SK-N-SH treated with all-trans-retinoic acid at 6 μM for 48 hours (cell line): Measurements from ENCODE around the gene FAM72D.
"Not testable (repeated sequence)": the region's sequence is repeated elsewhere in the genome, so short reads cannot be mapped to it uniquely, and the experiment has no call there.

Source experiments
- ATAC-seq: fragments of 200-7000 bp; cut with Tn5 transposase; 3 replicates; pipeline ENCODE4 v1.9.1; 2020; ENCODE audit warnings: mild to moderate bottlenecking, moderate library complexity

Gene FAM72D

DNA sequence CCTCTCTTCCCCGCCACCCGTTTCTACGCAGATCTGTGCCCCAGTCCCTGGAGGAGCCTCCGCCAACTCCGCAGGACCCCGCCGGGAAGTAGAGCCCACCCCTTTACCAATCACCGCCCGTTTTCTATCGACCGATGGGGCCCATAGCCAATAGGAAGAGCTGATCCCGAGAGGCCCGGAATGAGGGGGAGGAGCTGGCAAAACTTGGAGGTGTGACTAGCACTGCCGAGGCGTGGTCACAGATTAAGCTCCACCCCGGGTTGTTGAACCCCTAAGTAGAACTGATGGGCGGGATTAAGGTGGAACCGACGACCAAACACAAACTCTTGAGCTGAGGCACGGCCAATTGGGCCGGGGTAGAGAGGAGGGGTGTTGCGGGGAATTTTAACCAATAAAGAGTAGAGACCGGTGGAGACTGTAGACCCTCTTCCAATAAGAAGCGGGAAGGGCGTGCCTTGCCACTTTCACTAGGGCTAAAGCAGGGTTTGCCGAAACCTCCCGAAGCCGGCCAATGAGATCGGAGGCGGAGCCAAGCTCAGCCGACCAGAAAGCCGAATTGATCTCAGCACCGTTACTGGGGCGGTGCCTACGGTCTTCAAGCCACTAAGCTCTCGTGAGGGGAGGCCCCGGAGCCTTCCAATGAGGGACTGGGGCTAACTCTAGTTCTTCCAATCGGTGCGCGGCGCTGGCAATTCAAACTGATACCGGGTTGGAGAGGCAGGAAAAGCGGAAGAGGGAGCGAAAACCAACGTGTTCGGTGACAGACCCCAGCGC lies at the start of gene FAM72D, which contains the start of gene SRGAP2B:
Gene FAM72D, plus strand, starts transcription at position 691 of the 774 bp plus-strand sequence. CDS start 874 bp downstream, outside the sequence.
Gene SRGAP2B, minus strand, starts transcription at position 45 of the 774 bp plus-strand sequence. CDS start 2,427 bp downstream, outside the sequence.
- peak; percentile 84 for ATAC-seq

DNA sequence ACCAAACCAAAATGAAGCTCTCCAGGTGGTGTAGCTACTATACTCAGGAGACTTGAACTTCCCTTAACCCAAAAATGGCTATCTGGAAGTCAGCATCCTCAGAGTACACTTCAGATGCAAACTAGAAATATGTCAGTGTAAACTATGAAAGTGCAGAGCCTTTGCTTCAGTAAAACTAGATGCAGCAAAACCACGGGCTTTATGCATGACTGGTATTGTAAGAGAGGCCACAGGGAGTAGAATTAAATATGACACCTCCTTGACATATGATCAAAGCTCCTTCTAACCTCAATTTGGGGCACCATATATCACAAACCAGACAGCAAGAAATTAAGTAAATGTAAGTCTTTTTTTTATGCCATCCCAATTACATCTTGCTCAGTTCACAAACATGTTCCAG lies 48.2 kb upstream of the FAM72D start:
- peak; percentile 56 for ATAC-seq

DNA sequence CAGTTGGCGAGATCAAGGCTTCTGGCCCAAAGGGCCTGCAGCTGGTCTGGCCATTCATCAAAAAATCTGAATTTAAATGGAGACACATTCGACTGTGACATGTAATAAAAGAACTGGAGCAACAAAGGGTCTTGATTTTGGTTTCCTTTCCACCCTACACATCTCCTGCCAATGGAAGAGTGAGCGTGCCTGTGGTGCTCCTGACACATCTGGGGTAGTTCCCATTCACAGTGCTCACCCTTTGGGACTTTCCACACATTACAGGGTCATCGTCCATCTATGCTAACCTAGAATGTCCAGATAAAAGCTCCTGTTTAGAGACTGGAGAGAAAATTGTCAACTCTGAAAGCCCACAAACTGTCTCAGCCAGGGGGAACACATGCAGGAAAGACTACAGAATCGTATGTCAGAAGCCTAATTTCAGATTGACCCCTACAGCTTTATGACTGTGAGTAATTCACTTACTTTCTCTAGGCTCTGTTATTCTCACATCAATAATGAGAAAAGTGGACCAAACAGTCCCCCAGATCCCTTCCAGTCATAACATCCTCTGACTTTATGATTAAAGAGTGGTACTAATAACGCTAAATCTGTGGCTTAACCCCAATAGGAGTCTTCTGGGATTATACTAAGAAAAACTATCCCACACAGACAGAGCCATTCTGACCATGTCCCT lies 47.5 kb upstream of the FAM72D start:
- not testable (repeated sequence) for ATAC-seq

DNA sequence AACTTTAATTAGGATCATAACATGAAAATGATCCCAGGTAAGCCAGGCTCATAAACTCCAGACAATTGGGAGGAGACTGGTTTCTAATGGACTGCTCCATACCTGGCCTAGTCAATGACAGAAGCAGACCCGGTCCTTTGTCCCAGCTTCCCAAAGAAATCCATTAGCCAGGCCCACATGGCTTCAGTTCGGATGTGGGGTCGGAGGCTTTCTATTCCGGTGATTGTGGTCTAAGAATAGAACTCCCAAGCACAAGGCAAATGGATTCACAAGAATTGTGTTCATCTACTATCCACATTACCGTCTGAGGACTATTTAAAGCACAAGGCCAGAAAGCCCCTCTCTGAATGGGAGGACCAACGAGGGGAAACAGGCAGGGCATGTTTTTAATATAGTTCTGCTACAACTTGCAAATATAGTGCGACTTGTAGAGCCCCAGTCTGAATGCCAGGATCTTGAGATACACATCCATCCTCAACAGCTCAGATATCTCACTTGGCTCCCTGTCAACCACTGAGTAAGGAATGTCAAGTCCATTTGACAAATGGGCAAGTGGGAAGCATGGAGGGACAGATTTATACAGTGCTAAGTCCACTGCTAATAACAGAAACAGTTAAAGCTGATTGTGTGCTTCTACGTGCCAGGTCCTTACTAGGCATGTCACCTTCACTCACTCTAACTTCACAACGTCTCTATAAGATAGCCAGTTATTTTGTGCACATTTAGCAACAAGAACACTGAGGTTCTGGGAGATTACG lies 43.6 kb upstream of the FAM72D start:
- peak; percentile 71 for ATAC-seq

DNA sequence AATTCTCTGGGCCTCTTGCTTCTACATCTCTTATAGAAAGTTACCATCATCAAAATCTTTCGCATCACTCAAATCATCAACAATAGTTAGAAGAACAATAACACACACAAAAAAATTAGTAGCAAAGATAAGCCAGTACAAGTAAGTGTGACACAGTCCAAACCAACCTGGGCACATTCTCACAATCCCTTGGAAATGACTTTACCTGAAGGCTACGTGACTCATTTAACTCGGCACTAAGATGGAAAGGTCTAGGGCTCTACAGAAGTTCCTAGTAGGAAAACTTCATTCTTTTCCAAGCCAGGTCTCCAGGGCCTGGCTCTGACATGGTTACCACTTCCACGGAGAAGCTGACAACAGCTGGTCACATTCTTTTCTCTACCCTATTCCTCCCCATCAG lies 42.3 kb upstream of the FAM72D start:
- ATAC-seq = not testable (repeated sequence)

DNA sequence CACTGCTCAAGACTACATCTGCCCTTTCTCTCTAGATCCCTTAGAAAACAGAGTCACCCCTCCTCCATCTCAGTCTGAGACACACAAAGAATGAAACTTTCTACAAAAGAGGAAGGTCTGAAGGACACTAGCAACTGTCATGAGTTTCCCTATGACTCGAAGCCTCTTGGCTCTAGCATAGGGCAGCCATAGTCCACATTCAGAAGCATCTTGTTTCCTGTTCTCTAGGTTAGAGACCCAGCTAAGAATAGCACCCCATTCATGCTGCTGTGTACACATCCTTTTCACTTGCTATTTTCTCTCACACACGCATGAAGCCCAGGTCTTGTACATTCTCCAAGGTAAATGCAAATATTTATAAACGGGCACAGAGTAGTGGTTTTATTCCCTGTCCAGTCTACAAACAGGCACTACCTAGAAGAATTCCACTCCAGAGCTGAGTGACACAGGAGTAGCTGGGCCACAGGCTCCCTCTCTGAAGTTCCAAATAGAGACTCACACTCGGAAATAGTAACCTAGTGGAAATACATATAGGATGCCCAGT lies 40.5 kb upstream of the FAM72D start:
- ATAC-seq = not testable (repeated sequence)

DNA sequence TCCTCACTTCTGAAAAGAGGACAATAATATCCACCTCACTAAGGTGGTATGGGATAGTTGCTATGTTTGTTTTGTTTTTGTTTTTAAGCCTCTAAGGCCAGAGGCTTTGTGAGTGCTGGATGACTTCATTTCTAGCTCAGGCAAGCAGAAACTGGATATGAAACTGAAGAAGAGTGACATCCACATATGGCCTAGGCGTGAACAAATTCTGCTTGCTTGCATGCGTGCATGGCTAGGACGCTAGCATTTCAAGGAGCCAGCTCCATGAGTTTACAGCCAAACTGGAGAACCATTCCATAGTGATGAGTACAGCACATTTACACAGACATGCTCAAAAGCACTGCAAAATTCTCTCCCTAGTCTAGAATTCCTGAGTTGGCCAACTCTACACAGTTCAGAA lies 37.6 kb upstream of the FAM72D start:
- ATAC-seq = peak; percentile 43

DNA sequence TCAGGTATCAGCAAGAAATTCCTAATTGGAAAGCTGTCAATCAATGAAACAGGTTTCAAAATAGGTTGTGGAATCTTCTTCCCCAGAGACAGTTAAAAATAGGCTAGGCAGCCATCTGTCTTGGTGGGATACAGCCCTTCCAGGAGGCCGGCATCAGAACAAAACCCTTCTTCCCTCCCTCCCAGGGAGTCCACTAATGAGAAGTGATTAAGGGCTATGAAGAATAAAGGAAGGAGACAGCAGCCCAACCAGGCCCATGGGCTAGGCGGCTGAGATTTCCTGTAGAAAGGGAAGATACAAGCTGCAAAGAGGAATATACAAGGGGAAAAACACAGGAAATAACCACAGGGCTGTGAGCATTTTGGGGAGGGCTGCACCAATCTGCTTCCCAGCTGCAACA lies 32.5 kb upstream of the FAM72D start:
- ATAC-seq = not testable (repeated sequence)

DNA sequence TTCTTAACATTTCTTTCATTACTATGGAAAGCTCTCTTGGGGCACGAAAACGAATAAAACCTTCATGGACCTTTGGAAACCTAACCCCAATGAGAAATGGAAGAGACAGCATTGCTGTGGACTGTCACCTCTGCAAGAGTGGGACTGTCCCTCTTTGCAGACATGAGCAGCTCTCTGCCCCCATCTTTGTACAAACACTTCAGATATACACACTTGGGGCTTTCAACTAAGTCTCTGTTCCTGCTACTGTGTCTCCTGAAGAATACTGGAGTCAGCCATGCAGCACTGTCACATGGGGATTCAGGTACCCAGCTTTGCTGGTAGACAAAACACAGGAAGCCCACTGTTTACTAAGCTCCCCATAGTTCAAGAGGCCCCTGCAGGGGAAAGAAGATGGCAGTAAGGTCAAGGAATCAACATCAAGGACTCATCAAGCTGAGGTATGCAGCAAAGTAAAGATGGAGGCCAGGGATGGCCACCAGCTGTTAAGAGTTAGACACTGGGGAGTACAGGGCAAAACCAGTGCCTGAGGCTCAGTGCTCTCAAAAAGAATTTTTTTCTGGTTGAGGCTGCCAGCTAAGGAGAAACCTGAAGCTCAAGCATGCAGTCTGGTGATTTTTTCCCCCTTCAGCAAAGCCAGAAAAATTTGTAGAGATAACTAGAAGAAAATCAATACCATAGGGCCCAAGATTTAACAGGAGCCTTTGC lies 31.7 kb upstream of the FAM72D start:
- peak; percentile 88 for ATAC-seq

DNA sequence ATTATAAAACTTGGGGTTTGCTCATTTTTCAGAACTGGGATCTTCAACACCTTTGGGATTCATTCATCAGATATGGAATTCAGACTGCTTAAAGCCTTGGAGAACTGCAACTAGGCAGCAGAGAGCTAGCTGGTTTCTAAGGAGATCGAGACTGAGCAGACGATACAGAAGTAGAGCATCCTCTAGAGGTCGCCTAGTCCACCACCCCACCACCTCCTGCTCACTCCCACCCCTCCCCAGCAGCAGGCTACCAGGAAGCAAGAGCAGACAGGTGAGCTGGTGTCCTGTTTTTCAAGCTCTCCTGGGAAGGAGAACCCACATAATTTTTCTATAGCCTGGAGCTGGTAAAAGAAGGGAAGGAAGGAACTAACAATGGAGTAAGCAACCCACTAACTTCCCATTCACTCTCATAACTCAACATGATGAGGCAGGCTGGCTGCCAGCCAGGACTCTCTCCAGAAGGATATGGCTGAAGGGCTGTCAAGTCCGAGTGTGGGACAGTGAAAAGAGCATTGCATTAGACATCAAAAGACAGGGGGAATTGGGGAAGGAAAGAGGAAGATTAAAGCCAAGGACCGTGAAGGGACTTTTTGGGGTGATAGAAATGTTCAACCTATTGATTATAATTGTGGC lies 30.5 kb upstream of the FAM72D start:
- peak; percentile 77 for ATAC-seq

DNA sequence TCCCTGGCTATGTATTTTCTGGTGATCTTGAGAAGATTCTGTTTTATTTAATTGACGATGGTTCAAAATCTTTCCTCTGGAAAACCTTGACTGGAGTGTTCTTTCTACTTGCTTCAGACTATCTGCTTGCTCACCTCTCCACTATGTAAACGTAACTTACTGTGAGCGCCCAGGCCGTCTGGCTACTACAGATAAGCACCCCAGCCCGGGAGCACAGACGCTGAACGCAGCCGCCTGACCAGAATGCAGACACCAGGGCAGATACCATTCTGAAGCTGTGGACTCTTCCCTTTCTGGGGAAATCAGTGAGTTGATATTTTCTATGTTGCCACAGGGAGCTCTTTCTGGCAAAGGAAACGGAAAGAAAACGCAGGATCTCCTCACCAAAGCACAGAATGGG lies 29.3 kb upstream of the FAM72D start:
- ATAC-seq = not testable (repeated sequence)

DNA sequence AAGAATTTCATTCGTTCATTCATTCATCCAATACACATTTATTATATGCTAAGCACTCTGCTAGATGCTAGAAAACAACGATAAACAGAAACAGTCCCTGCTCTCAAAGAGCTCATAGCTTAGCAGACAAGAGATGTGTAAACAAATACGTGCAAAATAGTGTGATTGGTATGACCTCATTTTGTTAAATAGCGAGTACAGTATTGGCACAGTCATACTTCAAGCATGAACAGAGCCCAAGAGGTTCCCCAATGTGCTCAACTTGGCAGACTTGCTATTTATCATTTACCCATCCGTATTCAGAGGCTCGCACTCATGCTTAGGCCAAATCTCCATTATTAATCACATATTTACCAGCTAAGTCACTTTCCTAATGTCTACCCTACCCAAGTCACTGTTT lies 24.2 kb upstream of the FAM72D start:
- ATAC-seq = peak; percentile 35; the same call in 1 of the 3 replicates

DNA sequence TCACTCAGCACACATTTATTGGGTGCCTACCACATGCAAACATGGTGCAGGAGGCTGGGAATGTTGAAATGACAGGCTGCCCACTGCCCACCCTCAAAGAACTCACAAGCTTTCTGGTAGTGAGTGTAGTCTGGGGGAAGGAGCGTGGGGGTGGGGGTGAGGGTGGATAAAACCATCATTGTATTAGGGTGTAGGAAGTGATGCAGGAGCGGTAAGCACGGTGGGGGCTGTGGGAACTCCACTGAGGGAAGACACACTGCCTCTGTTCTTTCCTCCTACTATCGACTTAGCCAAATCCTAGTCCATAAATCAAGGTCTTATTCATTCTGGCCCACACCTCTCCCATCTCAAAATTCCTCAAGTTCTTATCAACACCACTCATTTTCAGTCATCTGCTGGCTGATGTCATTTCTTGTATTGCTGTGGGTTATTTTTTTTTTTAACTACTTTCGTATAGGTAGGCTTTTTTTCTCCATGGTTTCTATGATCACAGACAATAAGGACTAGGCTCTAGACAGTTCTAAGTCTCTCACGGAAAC lies 21.7 kb upstream of the FAM72D start:
- ATAC-seq = not testable (repeated sequence)

DNA sequence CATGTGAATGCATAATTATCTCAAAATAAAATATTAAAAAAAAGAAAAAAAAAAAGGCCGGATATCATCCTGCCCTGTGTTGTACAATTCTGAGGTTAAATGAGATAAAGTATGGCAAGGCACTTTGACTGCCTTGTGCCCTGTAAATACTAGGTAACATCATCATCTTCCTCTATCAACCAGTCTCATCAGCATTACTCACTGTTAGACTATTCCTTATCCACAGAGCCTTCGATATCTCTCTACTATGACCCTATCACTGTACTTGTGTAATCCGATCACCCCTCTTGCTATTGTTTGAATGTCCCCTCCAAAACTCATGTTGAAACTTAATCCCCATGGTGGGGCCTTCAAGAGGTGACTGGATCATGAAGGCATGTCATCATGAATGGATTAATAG lies 18.9 kb upstream of the FAM72D start:
- ATAC-seq = peak; percentile 27

DNA sequence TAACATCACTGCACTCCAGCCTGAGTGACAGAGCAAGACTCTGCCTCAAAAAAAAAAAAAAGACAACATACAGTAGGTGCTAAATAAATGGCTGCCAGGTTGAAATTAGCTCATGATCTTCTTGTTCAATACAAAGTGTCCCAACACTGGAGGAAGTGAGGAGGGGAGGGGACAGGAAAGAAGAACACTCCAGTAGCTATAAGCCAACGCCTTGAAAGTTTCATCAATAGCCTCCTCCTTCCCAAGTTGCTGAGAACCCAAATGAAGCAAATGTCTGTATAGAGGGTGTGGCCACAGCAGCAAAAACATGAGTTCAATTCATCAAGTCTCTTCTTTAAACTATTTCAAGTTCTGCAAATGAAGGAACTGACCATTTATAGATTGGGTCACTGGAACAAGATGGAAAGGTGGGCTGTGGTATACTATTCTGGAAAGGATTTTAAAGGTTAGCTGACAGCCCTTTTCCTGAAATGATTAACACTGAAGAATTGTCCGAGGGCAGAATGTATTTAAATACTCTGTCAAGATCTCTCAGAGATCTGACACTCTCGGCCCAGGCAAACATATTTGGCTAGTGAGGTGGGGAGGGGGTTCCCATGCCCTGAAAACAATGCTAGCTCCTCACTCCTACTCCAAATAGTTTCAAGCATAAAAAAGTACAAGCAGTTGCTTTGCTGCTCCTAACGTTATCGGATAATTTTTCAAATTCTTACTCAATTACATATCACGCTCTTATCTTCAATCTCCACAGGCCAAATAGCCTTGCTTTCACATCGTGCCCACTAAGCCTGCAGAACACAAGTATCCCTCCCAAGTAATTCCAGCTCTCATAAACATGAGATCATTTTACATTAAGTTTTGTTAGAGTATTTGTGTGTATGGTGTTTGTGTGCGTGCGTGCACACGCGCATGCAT lies 17.6 kb upstream of the FAM72D start:
- peak; percentile 79 for ATAC-seq

DNA sequence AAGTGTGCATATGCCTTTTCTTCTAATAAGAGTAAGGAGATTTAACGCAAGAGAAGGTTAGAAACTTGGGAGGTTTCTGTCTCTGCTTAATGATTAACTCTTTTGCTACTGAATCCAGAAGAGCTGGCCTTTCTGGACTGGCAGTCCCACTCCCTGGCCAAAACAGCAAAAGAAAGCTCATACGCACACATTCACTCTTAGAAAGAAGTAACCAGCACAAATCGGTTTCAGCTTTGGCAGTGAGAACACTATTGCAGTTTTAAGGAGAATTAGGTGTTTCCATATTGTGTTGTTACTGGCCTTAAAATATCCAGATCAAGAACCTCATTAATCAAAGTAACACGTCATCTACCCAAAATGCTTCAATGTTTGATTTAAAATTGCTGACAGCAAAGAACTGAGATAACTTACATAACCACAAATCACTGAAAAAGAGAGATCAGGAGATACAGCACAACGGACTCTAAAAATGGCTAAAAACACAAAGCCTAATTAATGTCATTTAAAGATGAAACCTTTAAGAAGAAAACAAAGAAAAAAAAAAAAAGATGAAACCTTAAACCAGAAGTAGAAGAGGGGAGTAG lies 16.9 kb upstream of the FAM72D start:
- ATAC-seq = peak; percentile 42

DNA sequence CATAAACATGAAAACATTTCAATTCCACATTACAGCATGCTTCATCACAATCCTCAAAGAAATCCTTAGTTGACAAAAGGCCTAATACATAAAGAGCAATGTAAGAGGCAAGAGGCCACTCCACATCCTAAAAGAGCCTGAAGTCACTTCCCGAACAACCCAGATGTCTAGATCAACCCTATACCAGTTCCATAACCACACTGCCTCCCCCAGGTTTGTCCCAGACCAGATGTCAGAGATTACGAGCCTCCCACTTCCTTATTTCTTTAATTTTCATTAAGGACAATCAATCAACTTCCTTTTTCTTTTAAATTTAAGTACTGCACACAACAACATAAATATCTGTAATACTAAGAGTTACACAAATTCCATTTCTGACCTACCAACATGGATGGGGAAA lies 16.0 kb upstream of the FAM72D start:
- ATAC-seq = not testable (repeated sequence)

DNA sequence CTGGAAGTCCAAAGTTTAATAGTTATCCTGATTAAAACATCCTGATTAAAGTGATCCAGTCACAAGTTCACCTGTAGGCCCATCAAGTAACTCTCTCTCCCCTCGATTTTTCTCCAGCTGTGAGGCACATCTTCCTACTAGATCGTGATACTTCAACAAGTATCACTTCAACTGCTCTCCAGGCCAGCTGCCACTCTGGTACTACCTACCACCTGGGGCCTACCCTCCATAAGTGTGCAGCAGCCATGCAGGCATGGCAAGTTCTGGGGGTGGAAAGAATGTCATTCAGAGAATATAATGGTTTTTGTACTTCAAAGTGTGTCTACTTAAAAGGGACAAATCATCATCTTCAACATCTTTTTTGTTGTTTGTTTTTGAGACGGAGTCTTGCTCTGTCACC lies 15.6 kb upstream of the FAM72D start:
- not testable (repeated sequence) for ATAC-seq

DNA sequence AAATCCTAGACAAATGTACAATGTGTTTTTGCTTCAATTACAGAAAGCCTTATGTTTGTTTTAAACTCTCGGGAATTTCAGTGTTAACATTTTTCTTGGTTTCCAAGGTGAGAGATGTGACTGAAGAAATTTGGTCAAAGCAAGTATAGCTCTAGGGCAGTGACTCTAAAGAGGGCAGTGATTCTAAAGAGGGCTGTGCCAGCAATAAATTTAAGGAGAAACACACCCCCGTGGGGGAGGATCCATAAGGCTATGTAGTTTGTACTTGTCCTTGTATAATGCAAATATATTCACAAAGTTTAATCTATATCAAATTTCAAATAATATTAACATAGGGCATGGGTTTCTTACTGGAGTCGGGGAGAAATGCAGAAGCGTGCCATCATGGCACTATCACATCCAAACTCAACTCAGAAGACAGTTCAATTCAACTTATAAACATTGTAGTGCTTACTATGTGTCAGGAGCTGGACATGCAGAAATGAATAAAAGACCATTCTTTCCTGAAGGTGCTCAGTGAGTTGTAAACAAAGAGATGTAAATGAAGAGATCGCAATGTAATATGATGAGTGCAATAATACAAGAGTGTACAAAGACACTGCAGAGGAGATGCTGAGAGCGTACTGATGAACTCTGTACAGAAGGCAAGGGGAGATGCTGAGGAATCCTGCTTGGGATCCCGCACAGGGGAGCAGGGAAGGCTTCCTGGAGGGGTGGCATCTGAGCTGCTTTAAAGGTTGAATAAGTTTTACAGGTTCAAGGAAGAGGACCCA lies 13.1 kb upstream of the FAM72D start:
- ATAC-seq = not testable (repeated sequence)
